GM19043 (cell line): ENCODE data around the gene KDM1B.

Experiments used
- ATAC-seq: cut with Tn5 transposase; IDR thresholded peaks from one replicate; pipeline ENCODE4 v1.9.1; 2021; ENCODE audit warnings: low read depth; ENCODE audit not compliant: unreplicated experiment

KDM1B gene

DNA sequence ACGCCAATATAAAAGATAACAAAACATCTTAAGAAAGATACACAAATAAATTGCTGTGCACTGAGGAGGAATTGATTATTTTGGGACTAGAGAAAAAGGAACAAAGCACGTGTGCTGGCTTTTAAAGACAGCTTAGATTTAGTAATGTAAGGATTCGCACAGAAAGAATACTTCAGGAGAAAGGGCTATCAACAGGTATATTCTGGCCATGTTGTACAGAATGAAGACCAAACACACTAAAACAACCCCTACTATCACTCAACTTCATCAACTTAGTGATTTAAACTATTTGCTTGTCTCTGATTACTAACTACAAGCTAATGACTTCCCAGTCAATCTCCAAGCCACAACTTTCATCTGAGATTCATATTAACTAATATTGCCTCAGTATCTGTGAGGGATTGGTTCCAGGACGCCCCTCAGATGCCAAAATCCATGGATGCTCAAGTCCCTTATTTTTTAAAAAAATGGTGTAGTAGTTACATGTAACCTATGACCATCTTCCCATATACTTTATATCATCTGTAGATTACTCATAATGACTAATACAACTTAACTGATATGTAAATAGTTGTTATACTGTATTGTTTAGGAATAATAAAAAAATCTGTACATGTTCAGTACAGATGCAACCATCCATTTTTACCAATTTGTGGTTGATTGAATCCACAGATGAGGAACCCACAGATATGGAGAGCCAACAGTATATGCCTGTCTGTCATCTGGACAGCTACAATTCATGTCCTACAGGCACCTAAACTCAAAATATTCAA, 104.6 kb downstream of the KDM1B start:
- ATAC-seq = no peak

DNA sequence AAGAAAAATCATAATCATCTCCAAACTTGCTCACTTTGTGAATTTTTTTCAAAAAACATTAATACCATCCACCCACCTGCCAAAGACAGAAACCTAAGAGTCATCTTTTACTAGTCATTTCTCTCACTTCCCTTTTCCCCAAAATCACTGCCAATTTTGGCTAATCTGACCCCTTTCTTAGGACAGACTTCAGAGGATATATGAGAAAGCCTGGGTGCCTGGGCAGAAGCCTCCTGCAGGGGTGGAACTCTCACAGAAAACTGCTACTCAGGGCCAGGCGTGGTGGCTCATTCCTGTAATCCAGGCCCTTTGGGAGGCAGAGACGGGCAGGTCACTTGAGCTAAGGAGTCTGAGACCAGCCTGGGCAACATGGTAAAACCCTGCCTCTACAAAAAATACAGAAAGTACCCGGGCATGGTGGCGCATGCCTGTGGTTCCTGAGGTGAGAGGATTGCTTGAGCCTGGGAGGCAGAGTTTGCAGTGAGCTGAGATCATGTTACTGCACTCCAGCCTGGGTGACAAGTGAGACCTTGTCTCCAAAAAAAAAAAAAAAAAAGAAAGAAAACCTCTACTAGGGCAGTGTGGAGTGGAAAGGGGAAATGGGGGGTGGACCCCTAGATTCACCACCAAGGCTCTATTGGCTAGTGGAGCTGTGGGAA, 105.4 kb downstream of the KDM1B start:
- peak; percentile 32 for ATAC-seq

DNA sequence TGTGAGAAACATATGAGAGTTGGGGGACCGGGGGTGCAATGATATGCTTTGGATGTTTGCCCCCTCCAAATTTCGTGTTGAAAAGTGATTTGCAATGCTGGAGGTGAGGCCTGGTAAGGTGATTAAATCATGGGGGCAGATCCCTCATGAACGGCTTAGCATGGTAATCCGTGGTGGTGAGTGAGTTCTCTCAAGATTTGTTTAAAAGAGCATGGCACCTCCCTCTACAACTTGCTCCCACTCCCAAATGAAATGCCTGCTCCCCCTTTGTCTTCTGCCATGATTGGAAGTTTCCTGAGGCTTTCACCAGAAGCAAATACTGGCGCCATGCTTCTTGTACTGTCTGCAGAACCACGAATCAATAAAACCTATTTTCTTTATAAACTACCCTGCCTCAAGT, 106.7 kb downstream of the KDM1B start:
- ATAC-seq = no peak

DNA sequence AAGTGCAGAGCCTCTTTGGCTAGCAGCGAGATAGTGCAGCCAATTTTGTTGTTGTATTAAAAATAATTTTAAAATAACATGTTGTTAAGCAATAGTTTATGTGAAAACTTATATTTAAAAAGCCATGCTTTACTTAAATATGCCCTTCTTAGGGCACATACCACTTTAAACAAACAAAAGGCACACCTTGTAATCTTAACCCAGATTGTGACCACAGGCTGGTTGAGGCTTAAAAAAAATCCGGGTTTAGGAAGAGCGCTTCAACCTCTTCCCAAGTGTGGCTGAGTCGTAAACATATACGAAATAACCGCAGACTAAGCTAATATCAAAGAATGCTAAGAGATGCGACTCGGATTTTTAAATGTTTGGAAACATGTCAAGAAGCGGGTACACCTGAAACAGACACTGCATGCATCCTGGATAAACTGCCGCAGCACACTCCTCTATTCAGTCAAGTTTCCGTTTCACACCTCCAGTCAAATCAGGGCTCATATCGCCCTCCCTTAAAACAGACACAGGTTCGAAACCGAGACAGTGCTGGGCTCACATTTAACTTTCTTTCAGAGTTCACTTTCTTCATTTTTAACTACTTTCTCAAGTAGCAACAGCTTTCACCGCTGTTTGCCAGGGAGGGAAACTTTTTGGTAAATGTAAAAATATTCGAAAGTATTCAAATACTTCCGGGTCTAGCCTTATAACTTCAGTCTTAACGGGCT, 107.6 kb downstream of the KDM1B start:
- ATAC-seq = peak; percentile 56

DNA sequence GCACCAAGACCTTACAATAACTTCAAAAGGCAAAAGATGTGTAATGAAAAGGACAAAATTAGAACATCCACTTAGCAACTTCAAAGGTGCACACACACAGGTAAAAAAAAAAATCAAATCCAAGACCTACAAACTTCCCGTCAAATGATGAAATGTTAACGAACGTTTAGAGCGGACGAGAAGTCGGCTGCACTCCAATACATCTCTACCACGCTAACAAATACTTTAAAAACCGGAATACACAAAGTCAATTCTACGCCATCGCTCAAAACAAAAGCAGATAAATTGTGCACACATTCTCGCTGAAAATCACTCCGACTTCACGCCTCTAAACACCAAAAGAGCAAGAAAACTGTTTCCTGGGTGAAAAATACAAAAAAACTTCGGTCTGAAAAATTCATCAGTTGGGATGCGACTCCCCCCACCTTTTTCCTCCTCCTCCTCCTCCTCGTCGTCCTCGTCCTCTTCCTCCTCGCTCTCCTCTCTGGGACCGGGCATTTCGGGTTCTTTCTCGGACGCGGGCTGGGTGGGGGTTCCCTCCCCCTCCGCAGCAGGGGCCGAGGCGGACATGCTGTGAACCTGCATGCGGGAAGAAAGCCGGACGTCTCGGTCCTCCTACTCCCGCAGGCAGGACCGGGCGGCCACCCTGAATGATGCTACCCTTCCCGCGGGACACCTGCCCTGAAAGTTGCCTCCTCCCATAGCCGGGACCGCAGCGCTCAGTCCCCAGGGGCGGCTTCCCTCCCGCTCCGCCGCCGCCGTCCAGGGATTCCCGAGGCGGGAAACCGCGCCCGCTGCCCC, 108.4 kb downstream of the KDM1B start:
- no peak for ATAC-seq

DNA sequence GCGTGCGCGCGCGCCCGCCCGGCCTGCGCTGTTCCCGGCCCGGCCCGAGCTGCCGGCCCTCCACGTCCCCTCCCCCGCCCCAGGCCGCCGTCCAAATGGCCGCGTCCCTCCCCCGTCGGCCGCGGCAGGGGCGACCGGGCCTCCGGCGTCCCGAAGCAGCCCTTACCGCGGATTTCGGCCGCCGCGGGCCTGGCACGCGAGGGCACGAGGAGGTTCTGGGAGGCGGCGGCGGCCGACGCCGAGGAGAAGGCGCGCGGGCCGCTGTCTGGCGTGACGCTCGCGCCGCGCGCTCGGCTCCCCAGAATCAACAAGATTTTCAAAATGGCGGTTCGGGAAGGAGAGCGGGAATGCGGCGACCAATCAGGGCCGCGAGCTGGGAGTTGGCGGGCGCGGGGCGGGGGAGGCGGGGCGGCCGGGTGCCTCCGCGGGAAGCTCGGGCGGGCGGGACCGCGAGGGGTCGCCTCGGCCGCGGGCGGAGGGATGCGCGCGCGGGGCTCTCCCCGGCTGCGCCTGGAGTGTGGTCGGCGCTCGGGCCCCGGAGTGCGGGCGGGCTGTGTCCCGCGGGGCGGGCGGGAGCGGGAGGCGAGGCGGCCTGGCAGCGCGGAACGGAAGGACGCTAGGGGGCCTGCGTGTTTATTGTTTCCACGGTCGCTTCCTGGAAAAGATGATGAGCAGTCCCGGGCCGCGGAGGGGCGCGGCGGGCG, 109.1 kb downstream of the KDM1B start, which contains the start of gene DEK:
Gene DEK (minus strand): TSS at position 312 of the 704 bp plus-strand sequence. CDS start 543 bp downstream, outside the sequence.
- peak; percentile 32 for ATAC-seq

DNA sequence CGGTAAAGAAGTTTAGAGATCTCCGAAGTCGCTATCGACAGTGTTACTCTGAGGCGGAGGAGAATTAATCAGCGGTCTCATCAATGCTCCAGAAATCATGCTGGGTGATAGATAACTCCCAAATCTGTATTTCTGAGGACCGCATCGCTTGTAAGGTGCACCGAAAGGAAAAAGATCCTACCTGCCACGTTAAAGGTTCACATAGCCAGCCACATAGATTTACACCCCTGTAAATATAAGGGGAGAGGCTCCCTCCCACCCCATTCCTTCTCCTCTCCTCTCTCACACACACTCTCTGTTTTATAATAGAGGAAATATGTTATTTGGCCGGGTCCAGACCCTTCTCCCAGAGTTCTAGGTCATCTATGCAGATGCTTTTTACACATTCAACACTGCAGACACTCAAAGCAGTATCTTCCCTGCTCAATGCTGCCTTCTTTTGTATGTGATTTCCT, 109.7 kb downstream of the KDM1B start:
- no peak for ATAC-seq

DNA sequence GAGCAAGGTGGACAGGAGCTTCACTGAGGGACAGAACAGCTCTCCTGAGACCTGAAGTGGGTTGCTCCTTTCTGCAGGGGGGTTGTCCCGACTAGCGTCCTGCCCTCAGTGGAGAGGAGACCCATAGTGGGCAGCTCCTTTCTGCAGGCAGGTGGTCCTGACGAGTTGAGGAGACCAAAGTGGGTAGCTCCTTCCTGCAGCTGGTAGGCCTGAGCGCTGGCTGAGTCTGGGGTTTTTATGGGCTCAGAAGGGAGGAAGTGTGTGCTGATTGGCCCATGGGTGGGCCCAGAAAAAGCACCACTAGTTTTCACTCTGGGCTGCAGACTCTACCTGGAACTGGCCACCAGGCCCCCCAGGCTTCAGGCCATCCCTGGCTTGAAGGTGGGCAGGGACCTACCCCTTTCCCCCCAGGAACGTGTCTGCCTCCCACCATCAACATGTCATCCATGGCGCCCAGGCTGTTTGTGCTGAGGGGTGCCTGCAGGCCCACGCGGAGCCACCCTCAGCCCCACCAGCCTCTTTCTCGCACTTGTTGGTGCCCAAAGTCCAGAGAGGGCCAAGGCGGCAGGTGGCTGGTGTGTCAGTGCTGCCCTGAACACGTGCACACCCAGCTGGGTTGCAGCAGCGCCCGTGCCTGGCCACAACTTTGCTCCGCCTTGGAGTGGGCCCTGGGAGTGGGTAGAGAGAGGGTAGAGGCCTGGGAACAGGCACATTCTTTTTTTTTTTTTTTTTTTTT, 110.7 kb downstream of the KDM1B start:
- no peak for ATAC-seq

DNA sequence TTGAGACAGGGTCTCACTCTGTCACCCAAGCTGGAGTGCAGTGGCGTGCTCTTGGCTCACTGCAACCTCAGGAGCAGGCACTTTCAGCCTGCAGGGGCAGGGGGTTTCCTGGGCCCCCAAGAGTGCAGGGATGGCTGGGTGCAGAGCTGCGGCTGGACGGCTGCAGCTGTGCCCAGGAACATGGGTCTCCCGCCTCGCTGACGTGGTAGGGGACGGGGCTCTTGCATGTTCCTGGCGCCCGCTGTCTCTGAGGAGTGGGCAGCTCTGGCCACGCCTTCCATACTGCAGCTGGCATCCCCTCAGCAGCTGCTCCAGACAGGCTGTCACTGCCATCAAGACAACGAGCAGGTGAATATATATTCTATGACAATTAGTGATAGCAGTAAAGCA, 111.3 kb downstream of the KDM1B start:
- no peak for ATAC-seq

DNA sequence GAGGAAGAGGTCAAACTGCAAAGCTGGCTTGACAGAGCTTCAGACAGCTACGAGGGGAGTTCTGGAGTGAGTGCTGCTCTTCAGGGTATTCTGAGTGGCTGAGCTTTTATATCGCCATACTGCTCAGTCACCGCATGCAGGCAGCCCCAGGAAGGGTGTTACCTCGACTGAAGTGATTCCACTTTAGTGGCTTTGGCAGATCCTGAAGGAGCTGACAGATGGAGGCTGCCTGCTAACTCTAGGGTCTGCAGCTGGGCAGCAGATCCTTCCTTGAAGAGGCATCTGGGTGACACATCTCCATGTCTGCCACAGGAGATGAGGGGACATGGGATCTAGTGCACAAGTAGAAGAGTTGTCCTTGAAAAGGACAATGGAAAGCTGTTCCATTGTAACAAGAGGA, 112.8 kb downstream of the KDM1B start:
- no peak for ATAC-seq

DNA sequence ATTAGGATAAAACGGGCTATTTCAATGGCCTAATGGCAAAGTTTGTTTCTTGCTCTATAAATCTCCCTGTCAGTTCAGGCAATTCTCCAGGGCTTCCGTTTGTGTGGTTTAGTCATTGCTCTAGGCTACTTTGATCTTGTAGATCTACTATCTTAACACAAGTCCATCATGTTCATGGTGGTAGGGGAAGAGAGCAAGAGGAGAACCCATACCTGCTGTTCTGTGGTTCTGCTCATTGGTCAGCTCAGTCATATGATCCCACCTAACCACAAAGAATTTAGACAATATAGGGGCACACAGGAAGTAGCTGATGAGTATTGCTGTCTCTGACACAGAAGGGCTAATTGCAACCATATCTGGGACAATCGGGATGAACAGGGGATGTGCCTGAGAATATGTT, 114.0 kb downstream of the KDM1B start:
- ATAC-seq = no peak

- ATAC-seq = no peak
Observed at GRCh38 chr6:18269717-18270116, 114.5 kb downstream of the KDM1B start.

DNA sequence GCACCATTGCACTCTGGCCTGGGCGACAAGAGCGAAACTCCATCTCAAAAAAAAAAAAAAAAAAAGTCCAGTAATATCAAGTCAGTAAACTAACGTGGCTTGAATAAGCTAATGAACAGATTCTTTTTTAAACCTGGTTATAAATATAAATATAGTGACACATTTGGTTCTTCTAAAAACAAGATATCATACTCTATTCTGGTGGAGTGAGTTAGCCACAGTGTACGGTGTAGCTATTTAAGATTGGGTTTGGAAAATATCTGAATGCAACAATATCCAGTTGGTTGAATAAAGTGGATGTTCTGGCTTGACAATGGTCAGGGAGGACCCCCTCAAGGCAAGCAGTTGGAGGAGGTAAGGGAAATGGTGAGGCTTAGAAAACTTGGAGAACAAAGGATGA, 115.0 kb downstream of the KDM1B start:
- no peak for ATAC-seq
